Right renal pelvis (tissue), 4 donors: Measurements from ENCODE around the gene GNAQ. TPM values are rescaled to one million over a fixed set of nuclear protein-coding genes. Genes with fewer than 3 reads are reported as not detected.
"Not testable (repeated sequence)": the region's sequence is repeated elsewhere in the genome, so short reads cannot be mapped to it uniquely, and the experiment has no call there.

ENCODE experiments used
- DNase-seq, 4 donors: peaks; one replicate each; pipeline ENCODE4 v3.0.0-alpha.2; 2013; ENCODE audit warnings: low read depth in 4 of 4, low spot score in 3 of 4, missing footprints in 1 of 4
- polyA plus RNA-seq, 4 donors: library from polyadenylated mRNA; unstranded; fragments of 120-200 nt; gene quantifications; one replicate each; pipeline ENCODE4 v1.2.1, GENCODE V29; 2013; ENCODE audit not compliant: insufficient read length in 4 of 4

GNAQ gene
- polyA plus RNA-seq, 4 donors = 52.8 to 75.0 (median 72.2) TPM

DNA sequence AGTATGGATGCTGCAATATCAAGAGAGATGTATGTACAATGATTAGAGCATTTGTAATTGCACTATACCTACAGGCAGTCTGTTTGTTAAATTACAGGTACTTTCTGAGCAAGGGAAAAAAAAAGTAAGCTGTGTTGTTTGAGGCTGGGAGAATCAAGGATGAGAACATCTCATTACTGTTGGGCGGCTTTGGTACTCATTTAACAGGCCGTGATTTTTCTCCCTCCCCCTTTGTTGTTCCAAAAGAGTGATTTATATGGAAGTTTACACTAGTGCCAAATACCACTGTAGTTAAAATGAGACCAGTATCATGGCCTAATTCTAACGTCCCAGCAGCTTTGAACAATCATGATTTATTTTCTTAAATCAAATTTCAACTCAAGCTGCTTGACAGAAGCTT, 312.3 kb downstream of the GNAQ start:
- DNase-seq = no peak

DNA sequence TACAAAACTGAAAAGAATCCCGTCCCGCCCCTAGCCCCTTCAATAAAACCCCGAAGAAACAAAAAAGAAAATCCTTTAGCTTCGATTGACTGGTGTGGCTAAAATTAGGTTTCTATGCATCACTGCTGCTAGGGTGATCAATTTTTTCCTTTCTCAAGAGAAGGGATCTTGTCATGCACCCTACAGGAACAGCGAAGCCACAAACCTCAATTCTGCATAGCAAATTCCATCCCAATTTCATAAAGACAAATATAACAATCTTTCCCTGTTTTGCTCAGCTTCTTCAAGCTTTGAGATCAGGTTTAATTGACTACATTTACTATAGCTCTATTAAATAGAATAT, 313.3 kb downstream of the GNAQ start:
- not testable (repeated sequence) for DNase-seq

- not testable (repeated sequence) for DNase-seq
Measured at GRCh38 chr9:77717608-77718297, 313.9 kb downstream of the GNAQ start.

GRCh38 chr9:77714077-77714549, 317.5 kb downstream of the GNAQ start:
- DNase-seq = no peak

- DNase-seq = no peak
Measured at GRCh38 chr9:77712533-77713130, 319.0 kb downstream of the GNAQ start.

DNA sequence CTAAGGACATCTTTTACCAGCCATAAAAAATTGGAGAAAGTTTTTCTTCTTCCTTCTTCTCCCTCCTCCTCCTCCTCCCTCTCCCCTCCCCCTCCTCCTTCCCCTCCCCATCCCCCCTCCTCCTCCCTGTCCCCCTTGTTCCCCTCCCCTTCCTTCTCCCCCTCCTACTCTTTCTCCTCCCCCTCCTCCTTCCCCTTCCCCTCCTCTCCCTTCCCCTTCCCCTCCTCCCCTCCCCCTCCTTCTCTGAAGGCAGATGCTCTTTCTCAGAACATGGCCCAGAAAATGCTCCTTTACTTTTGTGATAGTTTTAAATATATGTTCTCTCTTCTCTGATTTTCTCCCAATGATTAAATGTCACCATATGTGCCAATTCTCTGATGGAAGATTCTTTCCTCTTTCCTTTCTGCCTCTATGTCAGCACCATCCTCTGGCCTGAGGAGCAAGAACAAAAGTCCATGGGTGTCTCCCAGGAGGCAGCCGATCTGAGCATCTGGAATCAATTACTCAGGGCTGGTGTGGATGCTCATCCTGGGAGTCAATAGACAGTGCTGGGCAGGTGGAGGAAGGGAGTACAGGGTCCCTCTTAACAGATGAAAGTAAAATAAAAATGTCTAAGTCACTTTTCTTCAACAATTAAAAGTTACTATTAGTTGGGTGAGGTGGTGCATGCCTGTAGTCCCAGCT, 320.5 kb downstream of the GNAQ start:
- no peak for DNase-seq

DNA sequence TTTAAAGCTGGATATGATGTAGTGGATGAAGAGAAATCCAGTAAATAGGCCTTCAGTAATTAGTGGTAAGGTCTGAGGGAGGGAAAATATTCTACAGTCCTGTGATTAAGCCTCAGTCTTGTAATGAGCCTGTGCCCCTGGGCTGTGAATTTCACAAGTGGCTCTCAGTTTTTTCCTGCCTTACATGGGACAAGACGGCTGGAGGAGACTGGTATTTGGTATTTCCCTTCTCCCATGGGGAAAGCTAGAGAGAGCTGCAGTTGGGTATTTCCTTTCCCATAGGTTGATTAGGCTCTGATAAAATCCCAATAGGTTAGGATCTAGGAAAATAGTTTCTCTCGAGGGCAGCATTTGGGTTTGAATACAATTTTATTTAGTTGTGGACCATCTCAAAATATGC, 321.3 kb downstream of the GNAQ start:
- no peak for DNase-seq

- no peak for DNase-seq
Measured at GRCh38 chr9:77708064-77708815, 323.4 kb downstream of the GNAQ start.

DNA sequence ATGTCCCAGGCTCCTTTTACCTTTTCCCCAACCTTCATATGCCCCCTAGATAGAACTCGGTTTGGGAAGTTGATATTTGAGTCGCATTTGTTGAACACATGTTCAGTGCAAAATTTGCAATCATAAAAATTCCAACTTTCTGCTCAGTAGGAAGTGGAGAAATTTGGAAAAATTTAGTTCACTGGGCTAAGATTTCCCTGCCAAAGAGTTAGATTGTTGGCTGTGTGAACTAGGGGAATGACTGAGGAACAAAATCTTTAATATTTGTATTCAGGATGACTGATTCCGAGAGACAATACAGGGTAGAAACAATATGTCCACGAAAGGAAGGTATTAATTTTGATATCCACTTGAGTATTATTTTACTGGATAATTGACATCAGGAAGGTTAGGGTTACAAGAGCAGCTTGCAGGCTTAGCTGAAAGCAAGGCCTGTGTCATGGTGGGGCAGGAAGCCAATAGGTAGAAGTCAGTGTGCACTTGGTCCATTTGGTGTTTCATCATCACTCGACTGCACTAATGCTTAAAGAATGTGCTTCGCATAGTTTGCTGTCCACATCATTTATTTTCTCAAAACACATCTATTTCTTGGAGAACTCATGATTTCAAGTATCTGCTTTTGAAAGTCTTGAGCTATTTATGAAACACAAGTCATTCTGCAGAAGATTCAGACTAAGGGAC, 324.1 kb downstream of the GNAQ start:
- DNase-seq = no peak

DNA sequence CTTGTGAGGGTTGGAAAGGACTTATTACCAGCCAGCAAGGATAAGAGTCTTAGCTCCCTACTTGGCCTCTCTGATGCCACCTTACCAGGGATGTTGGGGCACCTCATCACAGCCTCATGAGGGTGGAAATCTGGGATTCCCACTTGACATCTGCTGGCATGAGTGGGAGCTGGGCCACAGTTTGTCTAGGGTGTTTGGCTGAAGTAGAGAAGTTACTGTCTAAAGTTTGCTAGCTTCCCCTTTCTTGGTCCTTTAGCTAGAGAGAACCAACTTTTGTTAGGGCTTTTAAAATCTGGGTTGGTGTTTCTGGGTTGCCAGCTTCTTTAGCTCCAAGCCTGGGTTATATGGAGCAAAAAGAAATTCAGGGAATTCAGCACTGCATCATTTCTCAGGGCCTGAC, 326.0 kb downstream of the GNAQ start:
- no peak for DNase-seq

- DNase-seq = not testable (repeated sequence)
Measured at GRCh38 chr9:77702521-77703390, 328.9 kb downstream of the GNAQ start.

DNA sequence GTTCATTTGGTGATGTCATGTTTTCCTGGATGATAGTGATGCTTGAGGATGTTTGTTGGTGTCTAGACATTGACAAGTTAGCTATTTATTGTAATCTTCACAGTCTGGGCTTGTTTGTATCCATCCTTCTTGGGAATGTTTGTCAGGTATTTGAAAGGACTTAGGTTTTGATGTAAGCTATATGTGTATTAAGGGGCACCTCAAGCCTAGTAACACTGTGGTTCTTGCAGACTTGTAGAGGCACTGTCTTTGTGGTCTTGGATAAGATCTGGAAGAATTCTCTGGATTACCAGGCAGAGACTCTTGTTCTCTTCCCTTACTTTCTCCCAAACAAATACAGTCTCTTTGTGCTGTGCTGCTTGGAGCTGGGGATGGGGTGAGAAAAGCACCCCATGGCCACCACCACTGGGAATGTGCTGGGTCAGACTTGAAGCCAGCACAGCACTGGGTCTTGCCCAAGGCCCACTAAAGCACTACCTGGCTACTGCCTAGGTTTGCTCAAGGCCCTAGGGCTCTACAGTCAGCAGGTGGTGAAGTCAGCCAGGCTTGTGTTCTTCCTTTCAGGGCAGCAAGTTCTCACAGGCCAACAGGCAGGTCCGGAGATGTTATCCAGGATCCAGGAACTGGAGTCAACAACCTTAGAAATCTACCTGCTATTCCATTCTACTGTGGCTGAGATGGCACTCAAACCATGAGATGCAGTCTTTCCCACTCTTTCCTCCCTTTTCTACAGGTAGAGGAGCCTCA, 334.2 kb downstream of the GNAQ start:
- no peak for DNase-seq

- not testable (repeated sequence) for DNase-seq
Measured at GRCh38 chr9:77690723-77691122, 340.9 kb downstream of the GNAQ start.

GRCh38 chr9:77690119-77690518, 341.5 kb downstream of the GNAQ start:
- DNase-seq = not testable (repeated sequence)

GRCh38 chr9:77687737-77688136, 343.9 kb downstream of the GNAQ start:
- DNase-seq = not testable (repeated sequence)

DNA sequence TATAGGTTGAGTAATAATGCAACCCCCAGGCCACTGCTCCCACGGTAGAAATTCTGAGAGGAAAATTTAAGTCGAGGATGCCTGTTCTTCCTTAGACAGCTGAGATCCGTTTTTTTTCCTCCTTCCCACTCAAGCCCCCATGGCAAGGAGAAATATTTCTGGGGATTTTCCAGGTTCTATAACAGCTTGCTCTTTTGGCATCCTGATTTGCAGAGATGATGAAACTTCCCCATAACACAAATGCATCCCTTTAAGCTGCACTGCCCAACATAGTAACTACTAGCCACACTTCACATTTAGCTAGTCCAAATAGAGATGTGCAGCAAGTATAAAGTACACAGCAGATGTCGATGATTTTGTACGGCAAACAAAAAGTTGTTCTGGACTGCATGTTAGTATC, 351.0 kb downstream of the GNAQ start:
- no peak for DNase-seq

- DNase-seq = no peak
Measured at GRCh38 chr9:77679661-77680368, 351.8 kb downstream of the GNAQ start.

DNA sequence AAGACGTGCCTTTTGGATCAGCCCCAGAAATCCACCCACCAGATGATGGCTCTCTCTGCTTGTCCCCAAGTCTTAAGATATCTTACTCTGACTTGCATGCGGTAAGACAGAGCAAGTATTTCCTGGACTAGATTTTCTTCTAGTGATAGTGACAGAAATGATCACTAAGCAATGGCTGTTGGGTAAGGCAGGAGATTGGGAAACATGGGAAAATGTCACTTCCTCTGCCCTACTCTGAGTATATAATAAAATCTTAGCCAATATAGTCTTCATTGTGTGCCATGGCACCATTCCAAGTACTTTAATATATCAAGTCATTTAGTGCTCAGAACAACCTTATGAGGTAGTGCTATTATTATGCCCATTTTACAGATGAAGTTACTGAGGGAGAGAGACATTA, 352.5 kb downstream of the GNAQ start:
- no peak for DNase-seq
